ENCODE measurements around the gene NTHL1. TPM values are rescaled to one million over a fixed set of nuclear protein-coding genes. Genes with fewer than 3 reads are reported as not detected.

NTHL1 gene
- total RNA-seq, 1 donor from 2014 or later = 44.0 TPM

GRCh38 chr16:1991135-1991551 is 56.5 kb downstream of the NTHL1 start:
- peaks cover 14% of the 10 kb centered on the region for H3K27me3 ChIP-seq (ENCODE audit: control insufficient read depth, insufficient read depth, low read length)
- DNase-seq (ENCODE audit: low read depth) (no peak), FAIRE-seq (no peak)
- peaks cover 3% of the 10 kb centered on the region for H3K36me3 ChIP-seq (ENCODE audit: control insufficient read depth, insufficient read depth, low read length)
- TF ChIP-seq CTCF (IDR thresholded peaks at IDR 0.05; ENCODE audit: insufficient read depth, low read length, severe bottlenecking) = no peak
- H3K4me3 ChIP-seq (ENCODE audit: low read depth, low read length) = no peak overlapping the region

GRCh38 chr16:1990351-1991134 is 57.1 kb downstream of the NTHL1 start:
- no peak for TF ChIP-seq CTCF (IDR thresholded peaks at IDR 0.05; ENCODE audit: insufficient read depth, low read length, severe bottlenecking)
- FAIRE-seq = no peak
- Histone ChIP-seq H3K4me3 (ENCODE audit: low read depth, low read length) (peak overlapping the region; percentile 21), H3K36me3 (ENCODE audit: control insufficient read depth, insufficient read depth, low read length) (peaks cover 9% of the 10 kb centered on the region), H3K27me3 (ENCODE audit: control insufficient read depth, insufficient read depth, low read length) (peaks cover 14% of the 10 kb centered on the region)
- DNase-seq (ENCODE audit: low read depth) = no peak

GRCh38 chr16:1990101-1990350 is 57.6 kb downstream of the NTHL1 start:
- FAIRE-seq = no peak
- no peak overlapping the region for H3K4me3 ChIP-seq (ENCODE audit: low read depth, low read length)

More at GRCh38 chr16:1990101-1990350, 57.6 kb downstream of the NTHL1 start:
- peaks cover 14% of the 10 kb centered on the region for H3K27me3 ChIP-seq (ENCODE audit: control insufficient read depth, insufficient read depth, low read length)
- DNase-seq (ENCODE audit: low read depth) = no peak
- no peak for TF ChIP-seq CTCF (IDR thresholded peaks at IDR 0.05; ENCODE audit: insufficient read depth, low read length, severe bottlenecking)
- H3K36me3 ChIP-seq (ENCODE audit: control insufficient read depth, insufficient read depth, low read length) = peaks cover 10% of the 10 kb centered on the region

Other genes starting within 250 kb of the NTHL1 start
- 60.0 and 91.8 TPM in 2 replicates for gene HAGH, start 221.0 kb downstream of the NTHL1 start, total RNA-seq
- gene FAHD1, start 220.6 kb downstream of the NTHL1 start, total RNA-seq = 61.6 and 61.9 TPM in 2 replicates
- 0.26 TPM in 1 of 2 replicates, not detected in the other for gene MEIOB, start 175.7 kb downstream of the NTHL1 start, total RNA-seq
- gene HS3ST6, start 129.4 kb downstream of the NTHL1 start, total RNA-seq = 2.2 TPM in 1 of 2 replicates, not detected in the other
- 2.9 and 6.0 TPM in 2 replicates for gene MSRB1, start 104.6 kb downstream of the NTHL1 start, total RNA-seq
- gene RPL3L, start 93.1 kb downstream of the NTHL1 start, total RNA-seq = under 0.01 and 0.13 TPM in 2 replicates
- gene NDUFB10, start 88.3 kb downstream of the NTHL1 start, total RNA-seq = 115 and 219 TPM in 2 replicates
- 5,082 and 6,563 TPM in 2 replicates for gene RPS2, start 83.0 kb downstream of the NTHL1 start, total RNA-seq
- not detected in 2 replicates for gene RNF151, start 81.0 kb downstream of the NTHL1 start, total RNA-seq
- gene TBL3, start 75.8 kb downstream of the NTHL1 start, total RNA-seq = 38.5 and 44.5 TPM in 2 replicates
- 1.6 and 2.0 TPM in 2 replicates for gene NOXO1, start 66.4 kb downstream of the NTHL1 start, total RNA-seq
- 16.1 and 18.4 TPM in 2 replicates for gene GFER, start 63.6 kb downstream of the NTHL1 start, total RNA-seq
- gene SYNGR3, start 57.9 kb downstream of the NTHL1 start, total RNA-seq = 2.9 and 5.2 TPM in 2 replicates
- 26.3 and 31.9 TPM in 2 replicates for gene ZNF598, start 38.0 kb downstream of the NTHL1 start, total RNA-seq
- 0.13 TPM in 1 of 2 replicates, not detected in the other for gene NPW, start 28.0 kb downstream of the NTHL1 start, total RNA-seq
- gene NHERF2, start 20.9 kb downstream of the NTHL1 start, total RNA-seq = 15.8 and 20.1 TPM in 2 replicates
- gene TSC2, start 151 bp upstream of the NTHL1 start, total RNA-seq = 25.0 and 34.7 TPM in 2 replicates
- gene PKD1, start 88.1 kb upstream of the NTHL1 start, total RNA-seq = 56.1 and 114 TPM in 2 replicates
- 0.26 and 0.90 TPM in 2 replicates for gene RAB26, start 100.8 kb upstream of the NTHL1 start, total RNA-seq
- gene TRAF7, start 107.9 kb upstream of the NTHL1 start, total RNA-seq = 47.4 and 50.2 TPM in 2 replicates
- under 0.01 and 1.8 TPM in 2 replicates for gene CASKIN1, start 148.8 kb upstream of the NTHL1 start, total RNA-seq
- 10.9 and 11.6 TPM in 2 replicates for gene MLST8, start 157.6 kb upstream of the NTHL1 start, total RNA-seq
- 0.53 and 1.2 TPM in 2 replicates for gene BRICD5, start 163.0 kb upstream of the NTHL1 start, total RNA-seq
- gene PGP, start 167.0 kb upstream of the NTHL1 start, total RNA-seq = 9.1 and 9.5 TPM in 2 replicates
- gene E4F1, start 175.8 kb upstream of the NTHL1 start, total RNA-seq = 26.6 and 34.4 TPM in 2 replicates
- gene DNASE1L2, start 188.6 kb upstream of the NTHL1 start, total RNA-seq = under 0.01 and 0.64 TPM in 2 replicates
- 87.8 and 140 TPM in 2 replicates for gene ECI1, start 203.8 kb upstream of the NTHL1 start, total RNA-seq
- gene RNPS1, start 220.3 kb upstream of the NTHL1 start, total RNA-seq = 73.5 and 84.7 TPM in 2 replicates